H1 (cell line): Measurements from ENCODE around the gene QRICH2. TPM values are rescaled to one million over a fixed set of nuclear protein-coding genes. Genes with fewer than 3 reads are reported as not detected.

ENCODE experiments used
- CTCF ChIA-PET: fragments of 300-600 bp; sonication (Branson Sonifier 250); formaldehyde crosslinking; loops from one replicate; lab custom pipeline; 2021; ENCODE audit not compliant: partially characterized antibody; lab: Charles Lee
- POLR2A ChIA-PET: fragments of 300-600 bp; sonication (Branson Sonifier 250); formaldehyde crosslinking; loops from one replicate; lab custom pipeline; 2021; ENCODE audit warnings: inconsistent platforms; ENCODE audit not compliant: partially characterized antibody; lab: Charles Lee
- DNase-seq, 2 experiments: peaks; one replicate each; pipeline versions ENCODE4 v3.0.0 to v3.0.0-alpha.2; 2010 to 2022; ENCODE audit warnings: low spot score in 2 of 2, low read depth in 1 of 2, mixed read lengths in 1 of 2
- FAIRE-seq: peaks from 2 replicates; lab custom pipeline; 2011; peaks lifted over from hg19 to GRCh38; lab: Jason Lieb, UNC
- H2AFZ ChIP-seq: 2 replicates; pipeline ENCODE4 v1.8.1; 2012; ENCODE audit warnings: low read length, inconsistent platforms
- H2AK5ac ChIP-seq: 2 replicates; pipeline ENCODE4 v1.6.1; 2013; ENCODE audit warnings: low read depth, low read length
- H2BK120ac ChIP-seq: replicated peaks from 2 replicates; pipeline ENCODE3; 2013; ENCODE audit warnings: low read depth, low read length, inconsistent platforms
- H2BK12ac ChIP-seq: 2 replicates; pipeline ENCODE4 v1.6.1; 2013; ENCODE audit warnings: low read depth, low read length
- H2BK15ac ChIP-seq: 2 replicates; pipeline ENCODE4 v1.6.1; 2013; ENCODE audit warnings: low read length
- H2BK20ac ChIP-seq: 2 replicates; pipeline ENCODE4 v1.6.1; 2013; ENCODE audit warnings: low read length
- H2BK5ac ChIP-seq: 2 replicates; pipeline ENCODE4 v1.6.1; 2013; ENCODE audit warnings: low read depth, low read length
- H3K14ac ChIP-seq: 2 replicates; pipeline ENCODE4 v1.6.1; 2013; ENCODE audit warnings: inconsistent platforms; ENCODE audit not compliant: insufficient read length
- H3K18ac ChIP-seq: 2 replicates; pipeline ENCODE4 v1.6.1; 2013; ENCODE audit warnings: low read length; ENCODE audit errors: extremely low read depth
- H3K23ac ChIP-seq: 2 replicates; pipeline ENCODE4 v1.6.1; 2013; ENCODE audit warnings: inconsistent platforms; ENCODE audit not compliant: insufficient read length
- H3K23me2 ChIP-seq: 2 replicates; pipeline ENCODE4 v1.6.1; 2013; ENCODE audit warnings: low read depth, low read length
- H3K27ac ChIP-seq: 2 replicates; pipeline ENCODE4 v1.6.1; 2011; ENCODE audit warnings: low read depth, low read length, inconsistent platforms
- H3K27me3 ChIP-seq, 4 experiments: replicated peaks in 1 of 4; 1 replicate in 1 of 4; 2 replicates in 3 of 4; pipeline versions ENCODE4 v1.6.1 to v1.8.1; 2011 to 2013; ENCODE audit warnings: low read length in 3 of 4, mild to moderate bottlenecking in 3 of 4, inconsistent platforms in 2 of 4, mixed read lengths in 2 of 4, moderate library complexity in 1 of 4; ENCODE audit not compliant: control insufficient read depth in 3 of 4, insufficient read depth in 3 of 4; ENCODE audit errors: extremely low read depth in 1 of 4
- H3K36me3 ChIP-seq, 4 experiments: 2 replicates each; pipeline versions ENCODE4 v1.6.1 to v1.8.1; 2011 to 2013; ENCODE audit warnings: mild to moderate bottlenecking in 4 of 4, low read length in 3 of 4, moderate library complexity in 2 of 4, control low read depth in 1 of 4, inconsistent platforms in 1 of 4; ENCODE audit not compliant: insufficient read depth in 4 of 4, control insufficient read depth in 2 of 4
- H3K4ac ChIP-seq: replicated peaks from 2 replicates; pipeline ENCODE3; 2013; ENCODE audit warnings: low read length, low read depth, mixed read lengths, inconsistent platforms; ENCODE audit not compliant: insufficient read length
- H3K4me1 ChIP-seq, 4 experiments: replicated peaks in 1 of 4; 1 replicate in 1 of 4; 2 replicates in 3 of 4; pipeline versions ENCODE4 v1.6.1 to v1.8.1; 2011 to 2013; ENCODE audit warnings: low read length in 3 of 4, inconsistent platforms in 2 of 4, mixed read lengths in 1 of 4; ENCODE audit not compliant: insufficient read depth in 4 of 4, control insufficient read depth in 3 of 4
- H3K4me2 ChIP-seq, 2 experiments: 2 replicates each; pipeline versions ENCODE4 v1.6.1 to v1.8.1; 2011 to 2013; ENCODE audit warnings: low read depth in 2 of 2, low read length in 2 of 2, control low read depth in 1 of 2, inconsistent platforms in 1 of 2, mild to moderate bottlenecking in 1 of 2; ENCODE audit not compliant: insufficient read depth in 1 of 2
- H3K4me3 ChIP-seq, 4 experiments: fragments of 200-600, 300-600 bp in 1 of 4; sonication (generic), shearing (Covaris generic), sonication (Bioruptor Twin) in 1 of 4; 2 replicates each; pipeline versions ENCODE4 v1.5.1 to v1.8.1; 2011 to 2016; ENCODE audit warnings: low read length in 4 of 4, low read depth in 3 of 4, control low read depth in 2 of 4, inconsistent platforms in 2 of 4, mild to moderate bottlenecking in 2 of 4, mixed read lengths in 1 of 4, moderate library complexity in 1 of 4; ENCODE audit not compliant: insufficient read depth in 2 of 4; ENCODE audit errors: extremely low read depth in 1 of 4
- H3K56ac ChIP-seq: replicated peaks from 2 replicates; pipeline ENCODE3; 2013; ENCODE audit warnings: low read depth, mild to moderate bottlenecking, mixed read lengths, low read length, inconsistent platforms; ENCODE audit not compliant: insufficient read length
- H3K79me1 ChIP-seq: 2 replicates; pipeline ENCODE4 v1.6.1; 2013; ENCODE audit warnings: low read depth, low read length, control low read depth
- H3K79me2 ChIP-seq, 2 experiments: 2 replicates each; pipeline versions ENCODE4 v1.6.1 to v1.8.1; 2012 to 2013; ENCODE audit warnings: low read length in 2 of 2, mild to moderate bottlenecking in 2 of 2, inconsistent platforms in 1 of 2; ENCODE audit not compliant: insufficient read depth in 2 of 2, control insufficient read depth in 1 of 2
- H3K9ac ChIP-seq, 4 experiments: replicated peaks in 1 of 4; 1 replicate in 1 of 4; 2 replicates in 3 of 4; pipeline versions ENCODE4 v1.6.1 to v1.8.1; 2011 to 2013; ENCODE audit warnings: low read depth in 3 of 4, low read length in 3 of 4, control low read depth in 2 of 4, mild to moderate bottlenecking in 2 of 4, moderate library complexity in 2 of 4, inconsistent platforms in 1 of 4; ENCODE audit errors: extremely low read depth in 1 of 4
- H3K9me3 ChIP-seq, 2 experiments: 2 replicates each; pipeline versions ENCODE4 v1.6.1 to v1.8.1; 2012 to 2013; ENCODE audit warnings: mild to moderate bottlenecking in 2 of 2, moderate library complexity in 2 of 2, control low read depth in 1 of 2, inconsistent platforms in 1 of 2, low read depth in 1 of 2, low read length in 1 of 2, mixed read lengths in 1 of 2; ENCODE audit not compliant: insufficient read depth in 2 of 2
- H4K20me1 ChIP-seq, 2 experiments: replicated peaks in 1 of 2; 2 replicates each; pipeline versions ENCODE3 to v1.8.1; 2011 to 2013; ENCODE audit warnings: inconsistent platforms in 2 of 2, low read length in 2 of 2, mild to moderate bottlenecking in 1 of 2; ENCODE audit not compliant: insufficient read depth in 2 of 2, control insufficient read depth in 1 of 2
- H4K5ac ChIP-seq: 2 replicates; pipeline ENCODE4 v1.6.1; 2013; ENCODE audit warnings: low read length, low read depth, mixed read lengths, inconsistent platforms; ENCODE audit not compliant: insufficient read length
- H4K8ac ChIP-seq: 2 replicates; pipeline ENCODE4 v1.8.0; 2013; ENCODE audit warnings: mild to moderate bottlenecking, moderate library complexity, low read length, inconsistent platforms; ENCODE audit not compliant: insufficient read depth; ENCODE audit errors: extremely low read depth
- H4K91ac ChIP-seq: replicated peaks from 2 replicates; pipeline ENCODE3; 2013; ENCODE audit warnings: low read length, mixed read lengths, inconsistent platforms; ENCODE audit not compliant: insufficient read length
- CHD1 ChIP-seq: IDR thresholded peaks from 2 replicates; pipeline ENCODE4 v1.6.1; 2012; ENCODE audit warnings: low read depth, low read length, improper control_type of control experiment
- CHD2 ChIP-seq: IDR thresholded peaks from 2 replicates; pipeline ENCODE4 v1.6.1; 2012; ENCODE audit warnings: low read length, improper control_type of control experiment
- EP300 ChIP-seq, 2 experiments: IDR thresholded peaks; 1 replicate in 1 of 2; 2 replicates in 1 of 2; pipeline ENCODE4 v1.6.1; 2011 to 2012; ENCODE audit warnings: low read depth in 2 of 2, low read length in 2 of 2, mild to moderate bottlenecking in 2 of 2, borderline replicate concordance in 1 of 2, inconsistent platforms in 1 of 2, moderate library complexity in 1 of 2
- SIN3A ChIP-seq, 2 experiments: IDR thresholded peaks in 1 of 2; conservative IDR thresholded peaks in 1 of 2; 2 replicates each; pipeline ENCODE4 v1.6.1; 2011 to 2012; ENCODE audit warnings: low read length in 2 of 2, improper control_type of control experiment in 1 of 2, low read depth in 1 of 2, mild to moderate bottlenecking in 1 of 2
- SP1 ChIP-seq: IDR thresholded peaks from 2 replicates; pipeline ENCODE4 v1.6.1; 2011; ENCODE audit warnings: low read depth, low read length
- SP2 ChIP-seq: IDR thresholded peaks from 2 replicates; pipeline ENCODE4 v1.6.1; 2012; ENCODE audit warnings: mild to moderate bottlenecking, low read length, inconsistent platforms
- WGBS, 2 experiments: shearing (Covaris generic) in 1 of 2; methylation state at CpG; one replicate each; pipeline versions ENCODE4 v1.1.6 to v1.1.7; 2013 to 2015; ENCODE audit warnings: low lambda C conversion rate in 2 of 2, mixed read lengths in 2 of 2, inconsistent platforms in 1 of 2, low coverage in 1 of 2, missing lambda C conversion rate in 1 of 2; ENCODE audit not compliant: insufficient replicate concordance in 2 of 2, insufficient coverage in 1 of 2, insufficient read length in 1 of 2; ENCODE audit errors: extremely low coverage in 1 of 2, missing lambda C conversion rate in 1 of 2; 5-methylcytosine and 5-hydroxymethylcytosine counted together
- polyA plus RNA-seq, 7 experiments: library from polyadenylated mRNA; depleted of rRNA in 3 of 7; stranded (reverse) in 5 of 7; unstranded in 2 of 7; fragments of >200 nt in 5 of 7; fragments of 200-250 nt in 2 of 7; gene quantifications; 1 replicate in 5 of 7; 2 replicates in 1 of 7; 4 replicates in 1 of 7; pipeline versions ENCODE4 v1.2.1 to v1.2.3, GENCODE V29; 2011 to 2013; ENCODE audit warnings: missing spikeins in 2 of 7, mixed read lengths in 2 of 7
- total RNA-seq: library from RNA; stranded (reverse); fragmentation: NEBNext Ultra II Directional; extraction: Animal tissue kit (Norgen Biotek cat#: 25700); gene quantifications from 2 replicates; pipeline ENCODE4 v1.2.1, GENCODE V29; 2021

Gene QRICH2
- total and polyA plus RNA-seq, 2 of the 8 experiments (the other 6 are each of a cell fraction or from before 2014, with no cell fraction given), result 2.8 to 3.8 TPM

- DNase-seq (no peak), FAIRE-seq (no peak)
- Histone ChIP-seq H3K18ac (no peak overlapping the region), H3K79me2 (peaks cover 0 to 7% of the 10 kb centered on the region in 2 experiments; a peak in 1 of 4 replicates), H3K36me3 (no peaks in the 10 kb centered on the region; a peak in 1 of 8 replicates), H2BK5ac (no peak overlapping the region), H2BK15ac (peak overlapping the region; percentile 81; the same call in 1 of the 2 replicates), H2AFZ (no peak overlapping the region), H3K27me3 (no peaks in the 10 kb centered on the region), H4K91ac (no peak overlapping the region), H3K4me1 (peaks cover 3 to 20% (median 16%) of the 10 kb centered on the region in 4 experiments), H4K5ac (no peak overlapping the region), H3K9ac (no peak overlapping the region), H2AK5ac (no peak overlapping the region), H2BK120ac (no peak overlapping the region), H3K4ac (no peak overlapping the region), H3K27ac (no peak overlapping the region), H2BK20ac (no peak overlapping the region), H3K23me2 (peaks cover 3% of the 10 kb centered on the region; the same call in 1 of the 2 replicates), H4K20me1 (peaks cover 0 to 3% of the 10 kb centered on the region in 2 experiments), H3K4me2 (no peak overlapping the region), H3K14ac (no peak overlapping the region), H3K9me3 (no peaks in the 10 kb centered on the region), H2BK12ac (no peak overlapping the region), H3K56ac (no peak overlapping the region), H3K4me3 (no peak overlapping the region), H4K8ac (no peak overlapping the region), H3K79me1 (no peaks in the 10 kb centered on the region), H3K23ac (no peak overlapping the region)
- POLR2A ChIA-PET, result interaction anchor here (1.4 to 3.1 kb wide), 7 partner anchors 9 to 188 kb away, joined by 4 to 12 read pairs (median 6); partner anchors contain the start of genes FOXJ1 and UBALD2
- CTCF ChIA-PET, result interaction anchor here (0.5 to 3.6 kb wide), 20 partner anchors 10 to 413 kb away, joined by 3 to 32 read pairs (median 4); partner anchors contain the start of gene EXOC7
- TF ChIP-seq CHD1, result no peak
- TF ChIP-seq SP1, result no peak
- no peak for TF ChIP-seq SIN3A (conservative IDR thresholded peaks at IDR 0.05 in 1 of 2, IDR thresholded peaks at IDR 0.05 in 1 of 2; ENCODE audit: low read depth in 1 of 2, low read length in 2 of 2)
- TF ChIP-seq EP300 (IDR thresholded peaks at IDR 0.05; ENCODE audit: borderline replicate concordance in 1 of 2, low read depth in 2 of 2, low read length in 2 of 2), result no peak
- no peak for TF ChIP-seq SP2
- TF ChIP-seq CHD2, result no peak
- 82% methylated on average over 26 of the region's 26 CpGs; no CpG with 5 or more reads in 1 of the 2 experiments for WGBS, 2 experiments
These were observed 34.5 kb downstream of the QRICH2 start for GRCh38 chr17:76273445-76274111.
